H7 (cell line): ENCODE data around the gene VRK2. TPM values are rescaled to one million over a fixed set of nuclear protein-coding genes. Genes with fewer than 3 reads are reported as not detected.

Source experiments
- DNase-seq: peaks from one replicate; pipeline ENCODE4 v3.0.0; 2012
- H3K27me3 ChIP-seq: 2 replicates; pipeline ENCODE4 v1.6.0; 2011; ENCODE audit warnings: mild to moderate bottlenecking, low read length; ENCODE audit not compliant: control insufficient read depth, insufficient read depth
- H3K36me3 ChIP-seq: replicated peaks from 2 replicates; pipeline ENCODE4 v1.5.1; 2011; ENCODE audit warnings: low read length; ENCODE audit not compliant: control insufficient read depth, insufficient read depth
- H3K4me3 ChIP-seq: 2 replicates; pipeline ENCODE4 v1.5.1; 2011; ENCODE audit warnings: low read depth, mild to moderate bottlenecking, control low read depth, low read length, moderate library complexity; ENCODE audit not compliant: insufficient read depth
- total RNA-seq: library from RNA; depleted of rRNA; stranded (reverse); fragments of >200 nt; shearing (Covaris generic); gene quantifications from 2 replicates; pipeline ENCODE4 v1.2.3, GENCODE V29; 2014

Gene VRK2
- total RNA-seq, 1 experiment from 2014 or later, result 27.0 TPM

DNA sequence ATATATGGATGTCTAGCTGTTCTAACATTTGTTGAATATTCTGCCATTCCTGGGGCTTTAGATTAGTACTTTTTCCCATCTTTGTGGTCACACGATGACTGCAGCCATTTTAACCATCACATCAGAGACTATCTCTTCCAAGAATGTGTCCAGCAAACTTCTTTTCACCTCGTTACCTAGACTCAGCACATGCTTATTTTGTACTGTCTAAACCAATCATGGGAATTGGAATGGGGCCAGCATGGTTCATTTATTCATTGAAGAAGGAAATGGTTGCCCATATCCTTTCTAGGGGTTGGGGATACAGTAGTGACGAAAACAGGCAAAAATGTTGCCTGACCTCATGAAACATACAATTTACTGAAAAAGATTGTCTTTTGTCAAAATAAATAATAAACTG is 2.5 kb upstream of the VRK2 start:
- Histone ChIP-seq H3K4me3 (no peak overlapping the region), H3K36me3 (no peaks in the 10 kb centered on the region), H3K27me3 (no peaks in the 10 kb centered on the region)
- DNase-seq, result no peak

DNA sequence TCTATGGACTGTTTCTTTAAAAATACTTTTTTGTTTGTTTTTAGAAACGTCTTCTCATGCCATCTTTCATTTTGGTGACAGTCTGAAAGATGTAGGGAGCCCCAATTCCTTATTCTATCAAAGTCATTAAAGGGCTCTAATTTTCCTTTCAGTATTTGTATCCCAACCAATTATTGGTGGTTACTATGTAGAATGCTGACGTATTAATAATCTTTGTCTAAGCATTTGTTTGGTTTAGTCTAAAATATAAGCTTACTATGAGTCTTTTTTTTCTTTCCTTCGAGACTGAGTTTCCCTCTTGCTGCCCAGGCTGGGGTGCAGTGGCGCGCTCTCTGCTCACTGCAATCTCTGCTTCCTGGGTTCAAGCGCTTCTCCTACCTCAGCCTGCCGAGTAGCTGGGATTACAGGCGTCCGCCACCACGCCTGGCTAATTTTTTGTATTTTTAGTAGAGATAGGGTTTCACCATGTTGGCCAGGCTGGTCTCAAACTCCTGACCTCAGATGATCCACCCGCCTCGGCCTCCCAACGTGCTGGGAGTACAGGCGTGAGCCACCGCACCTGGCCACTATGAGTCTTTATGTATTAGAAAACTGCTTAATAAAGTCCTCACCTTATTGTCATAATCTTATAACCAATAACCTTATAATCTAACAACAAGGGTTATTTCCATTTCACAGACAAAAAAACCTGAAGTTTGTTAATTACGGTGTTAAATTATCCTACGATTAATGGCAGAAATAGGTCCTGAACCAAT is 849 bp upstream of the VRK2 start:
- Histone ChIP-seq H3K36me3 (no peaks in the 10 kb centered on the region), H3K27me3 (no peaks in the 10 kb centered on the region), H3K4me3 (peak overlapping the region; percentile 75)
- no peak for DNase-seq

DNA sequence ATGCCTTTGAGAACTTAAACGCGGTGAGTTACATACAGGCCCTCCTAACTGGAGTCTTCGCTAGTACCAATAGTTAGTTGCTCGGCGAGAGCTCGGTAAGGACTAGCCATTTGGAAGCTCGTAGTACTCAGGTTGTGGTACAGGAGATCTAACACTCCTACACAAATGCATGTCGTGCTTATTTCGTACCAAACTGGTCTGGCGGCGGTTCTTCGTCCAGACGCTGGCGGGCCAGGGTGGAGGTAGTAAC is 346 bp upstream of the VRK2 start:
- Histone ChIP-seq H3K27me3 (no peaks in the 10 kb centered on the region), H3K4me3 (peak overlapping the region; percentile 75), H3K36me3 (no peaks in the 10 kb centered on the region)
- DNase-seq, result no peak

DNA sequence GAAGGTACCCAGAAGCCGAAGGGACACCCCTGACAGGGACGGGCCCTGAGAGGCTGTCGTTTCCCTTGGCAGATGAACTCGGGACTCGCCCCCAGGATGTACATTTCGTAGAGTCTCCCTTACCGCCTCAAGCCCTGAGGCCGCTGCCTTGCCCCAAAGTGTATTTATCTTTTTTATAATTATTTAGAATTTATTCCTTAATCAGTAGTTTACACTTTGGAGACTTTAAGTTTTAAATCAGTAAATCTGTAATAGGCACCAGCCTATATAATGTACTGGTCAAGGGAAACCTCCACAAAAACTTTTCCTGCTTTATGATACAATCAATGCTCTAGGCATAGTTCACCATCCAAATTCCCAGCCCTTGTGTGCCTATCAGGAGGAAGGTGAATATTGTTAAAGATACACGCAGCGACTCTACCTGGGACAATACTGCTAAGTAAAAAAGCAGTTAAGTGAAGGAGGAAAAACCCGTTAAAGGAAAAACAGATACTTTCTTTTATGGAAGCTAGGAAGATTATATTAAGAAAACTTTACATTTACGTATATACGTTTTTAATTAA is 848 bp downstream of the VRK2 start:
- H3K4me3 ChIP-seq, result peak overlapping the region; percentile 75
- no peaks in the 10 kb centered on the region for H3K36me3 ChIP-seq
- H3K27me3 ChIP-seq, result no peaks in the 10 kb centered on the region
- no peak for DNase-seq

DNA sequence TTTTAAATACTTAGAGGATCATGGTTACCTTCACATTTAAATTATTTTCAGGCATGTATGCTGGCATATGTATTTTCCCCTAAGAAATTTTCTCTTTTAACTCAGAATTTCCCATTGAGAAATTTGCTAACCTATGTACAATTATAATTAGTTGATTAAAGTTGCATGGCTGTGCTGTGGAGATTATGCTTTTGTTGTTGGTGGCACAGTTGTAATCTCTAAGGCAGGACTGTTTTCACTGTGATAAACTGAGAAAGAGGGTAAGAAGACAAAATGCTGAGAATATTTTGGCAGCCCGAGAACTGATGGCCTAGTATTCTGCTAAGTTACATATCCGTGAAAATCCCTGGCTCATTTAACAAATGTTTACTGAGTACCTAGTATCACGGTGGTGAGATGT is 1.4 kb downstream of the VRK2 start:
- H3K27me3 ChIP-seq, result no peaks in the 10 kb centered on the region
- no peaks in the 10 kb centered on the region for H3K36me3 ChIP-seq
- H3K4me3 ChIP-seq, result no peak overlapping the region
- no peak for DNase-seq

DNA sequence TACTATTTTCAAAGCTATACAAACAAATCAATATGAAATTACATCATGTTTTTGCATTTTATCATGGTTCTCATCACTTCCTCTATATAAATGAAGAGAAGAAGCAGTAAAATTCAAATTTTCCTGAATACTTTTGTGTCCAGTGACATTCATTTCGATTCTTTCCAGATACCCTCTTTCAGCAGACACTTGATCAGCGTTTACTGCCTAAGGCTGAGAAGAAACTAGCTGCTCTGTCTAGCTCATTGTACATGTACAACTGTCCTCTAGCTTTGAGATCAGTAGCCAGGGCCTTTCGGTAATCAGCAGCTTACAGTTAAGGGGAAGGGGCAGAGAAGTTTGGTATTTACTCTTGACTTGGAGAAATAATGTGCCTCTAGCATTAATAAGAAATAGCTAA is 4.8 kb downstream of the VRK2 start:
- H3K27me3 ChIP-seq, result no peaks in the 10 kb centered on the region
- no peak overlapping the region for H3K4me3 ChIP-seq
- H3K36me3 ChIP-seq, result no peaks in the 10 kb centered on the region
- DNase-seq, result no peak

DNA sequence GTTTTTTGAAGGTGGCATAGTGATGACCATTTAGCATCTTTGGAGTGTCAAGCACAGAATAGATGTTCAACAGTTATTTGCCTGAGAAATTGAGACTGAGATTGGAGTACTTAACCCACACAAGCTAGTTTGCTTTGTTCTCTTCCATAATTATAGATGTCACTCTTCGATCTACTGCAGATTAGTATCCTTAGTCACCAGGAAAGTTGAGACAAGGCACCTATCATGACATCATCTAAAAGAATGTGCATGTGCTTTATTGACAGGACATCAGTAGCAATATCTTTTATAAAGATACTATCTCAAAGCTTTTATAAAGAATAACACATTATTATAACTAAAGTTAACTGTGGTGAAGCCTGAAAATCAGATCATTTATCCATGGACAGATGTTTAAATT is 6.4 kb downstream of the VRK2 start:
- no peak for DNase-seq
- H3K27me3 ChIP-seq, result no peaks in the 10 kb centered on the region
- no peaks in the 10 kb centered on the region for H3K36me3 ChIP-seq
- no peak overlapping the region for H3K4me3 ChIP-seq

DNA sequence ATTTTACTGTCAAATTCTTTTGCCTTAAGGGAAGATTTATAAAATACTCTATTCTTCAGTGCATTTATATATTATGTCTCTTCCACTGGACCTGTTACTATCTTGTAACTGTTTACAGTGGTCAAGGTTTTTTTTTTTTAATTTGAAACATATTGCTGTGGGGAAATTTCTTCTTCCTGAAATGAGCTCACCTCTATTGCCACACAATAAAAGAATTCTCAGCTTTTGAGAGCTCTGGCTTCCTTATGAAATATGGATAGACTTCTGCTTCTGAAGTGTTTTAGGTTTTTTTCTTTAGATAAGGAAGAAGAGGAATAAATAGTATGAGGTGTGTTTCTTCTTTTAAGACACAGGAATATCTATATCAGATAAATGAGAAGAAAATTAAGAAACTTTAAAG is 7.7 kb downstream of the VRK2 start:
- H3K27me3 ChIP-seq, result no peaks in the 10 kb centered on the region
- H3K4me3 ChIP-seq, result no peak overlapping the region
- H3K36me3 ChIP-seq, result no peaks in the 10 kb centered on the region; the same call in 1 of the 2 replicates
- no peak for DNase-seq

DNA sequence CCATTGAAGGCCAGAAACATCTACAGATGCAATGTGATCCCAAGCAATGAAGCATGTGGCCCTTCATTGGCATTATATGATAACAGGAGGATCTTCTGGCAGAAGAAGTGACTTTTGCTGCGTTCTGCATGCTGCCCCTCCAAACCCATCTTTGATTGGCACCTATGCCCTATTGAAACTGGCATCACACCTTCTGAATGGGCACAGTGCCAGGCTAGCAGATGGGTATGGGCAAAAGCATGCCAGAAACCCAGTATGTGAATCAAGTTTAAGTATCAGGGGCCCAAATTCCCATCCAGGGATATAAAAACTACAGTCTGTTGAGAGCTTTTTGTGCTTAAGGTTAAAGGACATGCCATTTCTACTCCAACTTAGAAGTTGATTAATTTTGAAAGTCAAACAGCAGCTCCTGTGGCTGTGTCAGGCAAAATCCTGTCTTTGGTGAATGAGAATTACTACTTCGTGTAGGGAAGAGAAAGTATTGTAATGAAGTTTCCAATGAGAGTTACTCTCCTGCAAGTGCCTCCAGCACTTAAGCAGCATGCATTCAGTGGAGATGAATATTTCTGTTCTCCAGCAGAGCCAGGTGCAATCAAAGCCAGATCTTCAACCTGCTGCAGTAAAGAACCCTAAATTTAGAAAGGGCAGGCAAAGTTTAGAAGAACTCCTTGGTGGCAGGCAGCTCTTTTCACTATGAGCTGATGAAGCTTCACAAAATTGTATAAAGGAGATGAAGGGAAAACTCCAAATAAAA is 8.6 kb downstream of the VRK2 start:
- no peak overlapping the region for H3K4me3 ChIP-seq
- H3K27me3 ChIP-seq, result no peaks in the 10 kb centered on the region
- no peaks in the 10 kb centered on the region; the same call in 1 of the 2 replicates for H3K36me3 ChIP-seq
- no peak for DNase-seq

DNA sequence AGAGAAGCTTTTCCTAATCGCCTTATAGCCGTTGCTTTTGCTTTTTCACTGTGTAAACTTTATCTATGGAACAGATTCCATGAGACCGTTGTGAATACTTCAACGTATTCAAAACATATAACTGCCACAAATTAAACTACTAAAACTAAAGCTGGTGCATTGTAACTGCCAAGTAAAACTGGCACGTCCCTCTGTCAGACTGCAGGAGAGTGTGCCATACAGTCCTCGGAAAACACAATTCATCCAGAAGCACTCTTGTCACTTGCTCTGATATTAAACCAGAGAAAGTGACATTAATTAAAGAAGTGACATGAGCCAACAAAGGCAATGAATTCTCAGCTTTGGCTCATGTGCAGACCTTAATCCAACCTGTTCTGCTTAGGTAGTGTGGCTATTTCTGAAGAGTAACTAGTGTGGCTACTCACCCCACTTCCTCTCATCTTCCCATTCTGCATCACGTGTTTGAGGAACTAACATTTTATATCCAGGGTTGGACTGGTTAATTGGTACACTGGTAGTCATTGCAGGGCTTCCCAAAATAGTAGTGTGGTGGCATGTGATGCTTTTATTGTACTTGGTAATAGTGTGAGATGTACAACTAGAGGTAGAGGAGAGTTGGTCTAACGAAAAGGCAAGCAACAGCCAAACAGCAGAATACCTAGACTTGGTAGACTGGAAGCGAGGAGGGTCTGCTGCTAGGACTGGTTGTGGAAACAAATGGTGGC is 9.7 kb downstream of the VRK2 start:
- Histone ChIP-seq H3K27me3 (no peaks in the 10 kb centered on the region), H3K36me3 (no peaks in the 10 kb centered on the region; the same call in 1 of the 2 replicates), H3K4me3 (no peak overlapping the region)
- DNase-seq, result no peak

DNA sequence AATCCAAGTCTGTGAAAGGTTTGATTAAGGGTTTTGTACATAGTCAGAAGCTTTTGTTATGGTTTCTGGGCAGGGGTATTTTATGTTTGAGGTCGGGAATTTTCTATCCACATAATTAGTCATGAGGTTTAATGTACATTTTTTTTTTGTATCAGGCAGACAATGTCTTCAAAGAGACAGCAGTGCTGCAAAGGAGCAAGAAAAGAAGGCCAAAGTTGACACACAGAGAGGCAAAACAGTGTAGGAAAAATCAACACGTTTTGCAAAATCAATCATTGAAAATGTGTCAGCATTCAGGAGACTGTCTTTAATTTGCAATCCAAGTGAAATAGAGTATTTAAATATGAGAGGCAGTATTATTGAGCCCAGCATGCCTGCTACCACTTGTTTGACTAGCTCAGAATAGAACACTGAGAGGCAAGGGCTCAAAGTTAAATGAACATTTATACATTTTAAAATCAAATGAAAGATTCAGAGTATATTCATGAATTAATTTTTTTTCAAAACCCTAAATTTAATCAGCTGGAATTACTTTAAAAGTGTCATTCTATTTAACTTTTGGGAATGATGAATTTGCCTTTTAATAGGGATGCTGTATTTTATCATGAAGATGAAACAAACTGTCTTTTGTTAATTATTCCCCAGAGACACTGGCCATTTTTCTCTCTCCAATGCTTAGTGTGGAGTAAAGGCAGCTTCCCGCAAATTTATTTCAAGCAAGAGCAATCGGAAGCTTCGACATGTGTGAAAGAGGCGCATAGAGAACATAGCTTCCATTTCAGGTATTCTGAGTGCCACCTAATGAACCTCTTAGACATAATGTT is 11.3 kb downstream of the VRK2 start:
- Histone ChIP-seq H3K4me3 (no peak overlapping the region), H3K36me3 (no peaks in the 10 kb centered on the region; the same call in 1 of the 2 replicates), H3K27me3 (no peaks in the 10 kb centered on the region)
- no peak for DNase-seq

DNA sequence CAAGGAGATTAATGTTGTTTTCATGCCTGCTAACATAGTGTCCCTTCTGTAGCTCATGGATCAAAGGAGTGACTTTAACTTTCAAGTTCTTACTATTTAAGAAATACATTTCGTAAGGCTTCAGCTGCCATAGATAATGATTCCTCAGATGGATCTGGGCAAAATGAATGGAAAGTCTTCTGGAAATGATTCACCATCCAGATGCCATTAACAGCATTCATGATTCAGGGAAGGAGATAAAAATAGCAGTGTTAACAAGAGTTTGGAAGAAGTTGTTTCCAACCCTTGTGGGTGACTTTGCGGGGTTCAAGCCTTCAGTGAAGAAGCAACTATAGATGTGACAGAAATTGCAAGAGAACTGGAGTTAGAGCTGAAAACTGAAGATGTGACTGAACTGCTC is 17.0 kb downstream of the VRK2 start:
- no peaks in the 10 kb centered on the region for H3K27me3 ChIP-seq
- DNase-seq, result no peak
- no peaks in the 10 kb centered on the region; the same call in 1 of the 2 replicates for H3K36me3 ChIP-seq
- no peak overlapping the region for H3K4me3 ChIP-seq

DNA sequence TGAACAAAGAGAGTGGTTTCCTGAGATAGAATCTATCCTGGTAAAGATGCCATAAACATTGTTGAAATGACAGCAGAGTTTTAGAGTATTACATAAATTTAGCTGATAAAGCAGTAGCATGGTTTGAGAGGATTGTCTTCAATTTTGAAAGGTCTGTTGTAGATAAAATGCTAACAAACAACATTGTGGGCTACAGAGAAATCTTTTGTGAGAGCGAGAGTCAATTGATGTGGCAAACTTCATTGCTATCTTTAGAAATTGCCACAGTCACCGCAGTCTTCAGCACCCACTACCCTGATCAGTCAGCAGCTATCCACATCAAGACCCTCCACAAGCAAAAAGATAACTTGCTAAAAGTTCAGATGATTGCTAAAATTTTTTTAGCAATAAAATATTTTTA is 17.5 kb downstream of the VRK2 start:
- H3K4me3 ChIP-seq, result no peak overlapping the region
- H3K36me3 ChIP-seq, result no peaks in the 10 kb centered on the region; the same call in 1 of the 2 replicates
- no peaks in the 10 kb centered on the region for H3K27me3 ChIP-seq
- no peak for DNase-seq

DNA sequence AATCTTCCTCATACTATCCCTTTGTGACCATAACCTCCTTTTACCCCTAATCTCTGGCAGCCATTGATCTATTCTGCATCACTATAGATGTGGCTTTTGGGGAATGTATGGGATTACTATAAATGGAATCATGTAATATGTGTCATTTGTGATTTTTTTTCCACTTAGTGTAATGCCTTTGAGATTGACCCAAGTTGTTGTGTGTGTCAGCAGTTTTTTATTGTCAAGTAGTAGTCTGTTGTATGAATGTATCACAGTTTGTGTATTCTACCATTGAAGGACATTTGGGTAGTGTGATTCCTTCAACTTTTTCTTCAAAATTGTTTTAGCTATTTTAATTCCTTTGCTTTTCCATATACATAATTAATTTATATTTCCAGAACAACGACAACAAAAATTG is 18.6 kb downstream of the VRK2 start:
- H3K4me3 ChIP-seq, result no peak overlapping the region
- no peak for DNase-seq
- no peaks in the 10 kb centered on the region for H3K27me3 ChIP-seq
- no peaks in the 10 kb centered on the region; the same call in 1 of the 2 replicates for H3K36me3 ChIP-seq
